Uterus (tissue), 2 donors: ENCODE measurements around the gene HORMAD2.

Source experiments
- POLR2A ChIP-seq, 2 donors: fragments of 450-650 bp; IDR thresholded peaks; one replicate each; pipeline ENCODE4 v1.6.1; 2016; ENCODE audit warnings: antibody characterized with exemption in 2 of 2, mild to moderate bottlenecking in 1 of 2, moderate library complexity in 1 of 2
- TF ChIP-seq, protein P1 (sequence below), 4 experiments: fragments of 200-600 bp in 2 of 4; fragments of 450-650 bp in 2 of 4; sonication (generic) in 2 of 4; IDR thresholded peaks; one replicate each; pipeline ENCODE4 v1.5.1; 2016 to 2019; ENCODE audit warnings: antibody characterized with exemption in 4 of 4, mild to moderate bottlenecking in 2 of 4, moderate library complexity in 1 of 4

DNA sequence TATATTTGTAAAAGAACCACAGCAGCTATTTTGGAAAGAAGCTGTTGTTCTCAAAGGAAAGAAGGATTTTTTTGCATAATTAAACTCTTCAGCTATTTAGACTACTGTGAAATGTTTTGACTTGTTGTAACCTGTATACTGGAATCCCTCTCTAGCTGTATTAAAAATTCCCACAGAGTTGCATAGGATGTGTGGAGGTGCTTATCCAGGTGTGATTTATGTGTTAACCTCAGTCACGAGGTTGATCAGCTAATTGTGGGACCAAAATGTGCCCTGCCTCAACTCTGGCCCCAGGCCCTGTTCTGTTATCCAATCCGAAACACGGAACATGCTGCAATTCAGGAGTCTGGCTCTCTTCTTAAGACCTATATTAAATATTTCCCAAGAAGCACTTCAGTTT lies 96.2 kb downstream of the HORMAD2 start:
- TF ChIP-seq, protein P1, sequence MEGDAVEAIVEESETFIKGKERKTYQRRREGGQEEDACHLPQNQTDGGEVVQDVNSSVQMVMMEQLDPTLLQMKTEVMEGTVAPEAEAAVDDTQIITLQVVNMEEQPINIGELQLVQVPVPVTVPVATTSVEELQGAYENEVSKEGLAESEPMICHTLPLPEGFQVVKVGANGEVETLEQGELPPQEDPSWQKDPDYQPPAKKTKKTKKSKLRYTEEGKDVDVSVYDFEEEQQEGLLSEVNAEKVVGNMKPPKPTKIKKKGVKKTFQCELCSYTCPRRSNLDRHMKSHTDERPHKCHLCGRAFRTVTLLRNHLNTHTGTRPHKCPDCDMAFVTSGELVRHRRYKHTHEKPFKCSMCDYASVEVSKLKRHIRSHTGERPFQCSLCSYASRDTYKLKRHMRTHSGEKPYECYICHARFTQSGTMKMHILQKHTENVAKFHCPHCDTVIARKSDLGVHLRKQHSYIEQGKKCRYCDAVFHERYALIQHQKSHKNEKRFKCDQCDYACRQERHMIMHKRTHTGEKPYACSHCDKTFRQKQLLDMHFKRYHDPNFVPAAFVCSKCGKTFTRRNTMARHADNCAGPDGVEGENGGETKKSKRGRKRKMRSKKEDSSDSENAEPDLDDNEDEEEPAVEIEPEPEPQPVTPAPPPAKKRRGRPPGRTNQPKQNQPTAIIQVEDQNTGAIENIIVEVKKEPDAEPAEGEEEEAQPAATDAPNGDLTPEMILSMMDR (IDR thresholded peaks at IDR 0.05): no peak
- no peak for TF ChIP-seq POLR2A (IDR thresholded peaks at IDR 0.05)
